WTC11 (cell line): ENCODE data around the gene SCYGR3. TPM values are rescaled to one million over a fixed set of nuclear protein-coding genes. Genes with fewer than 3 reads are reported as not detected.

ENCODE experiments used
- ATAC-seq: fragments of 200-7000 bp; cut with Tn5 transposase; 2 replicates; pipeline ENCODE4 v1.10.0; 2021; ENCODE audit warnings: mild to moderate bottlenecking, moderate library complexity
- CTCF ChIA-PET: fragments of 300-600 bp; sonication (Branson Sonifier 250); formaldehyde crosslinking; loops from one replicate; lab custom pipeline; 2021; ENCODE audit warnings: antibody characterized with exemption; lab: Charles Lee
- POLR2A ChIA-PET: fragments of 350-600 bp; sonication (Branson Sonifier 250); formaldehyde crosslinking; loops from one replicate; lab custom pipeline; 2021; ENCODE audit warnings: antibody characterized with exemption; lab: Charles Lee
- DNase-seq: peaks from one replicate; pipeline ENCODE4 v3.0.0; 2021; ENCODE audit warnings: low spot score
- H3K27ac Mint-ChIP-seq: 2 replicates; pipeline ENCODE4 v1.8.0; 2021; ENCODE audit warnings: mixed read lengths
- H3K27me3 Mint-ChIP-seq: 2 replicates; pipeline ENCODE4 v1.8.0; 2021; ENCODE audit warnings: low read depth, mild to moderate bottlenecking, moderate library complexity, mixed read lengths
- H3K36me3 Mint-ChIP-seq: 2 replicates; pipeline ENCODE4 v1.8.0; 2021; ENCODE audit warnings: mixed read lengths
- H3K4me1 Mint-ChIP-seq: 2 replicates; pipeline ENCODE4 v1.8.0; 2022; ENCODE audit warnings: mixed read lengths
- H3K4me3 Mint-ChIP-seq: 2 replicates; pipeline ENCODE4 v1.8.0; 2021; ENCODE audit warnings: mild to moderate bottlenecking, moderate library complexity, mixed read lengths
- H3K9me3 Mint-ChIP-seq: 2 replicates; pipeline ENCODE4 v1.8.0; 2021; ENCODE audit warnings: mixed read lengths
- AR ChIP-seq: fragments of 250-450 bp; sonication (Bioruptor Pico); IDR thresholded peaks from 2 replicates; pipeline ENCODE4 v1.9.0; 2021; ENCODE audit warnings: mild to moderate bottlenecking
- ATF1 ChIP-seq: sonication (generic); formaldehyde crosslinking; IDR thresholded peaks from 2 replicates; pipeline ENCODE4 v1.8.1; 2023; ENCODE audit warnings: mild to moderate bottlenecking, moderate library complexity, missing genetic modification reagents
- EMX1 ChIP-seq: fragments of 250-450 bp; sonication (Bioruptor Pico); IDR thresholded peaks from 2 replicates; pipeline ENCODE4 v1.8.0; 2021; ENCODE audit warnings: mild to moderate bottlenecking
- FOXJ3 ChIP-seq: sonication (generic); formaldehyde crosslinking; IDR thresholded peaks from 2 replicates; pipeline ENCODE4 v1.9.0; 2021; ENCODE audit warnings: missing genetic modification reagents, mild to moderate bottlenecking, borderline replicate concordance
- MAX ChIP-seq: sonication (generic); formaldehyde crosslinking; IDR thresholded peaks from 2 replicates; pipeline ENCODE4 v1.8.0; 2022; ENCODE audit warnings: mild to moderate bottlenecking, missing genetic modification reagents
- MYBL2 ChIP-seq: sonication (generic); formaldehyde crosslinking; IDR thresholded peaks from 2 replicates; pipeline ENCODE4 v1.8.1; 2023; ENCODE audit warnings: mild to moderate bottlenecking, moderate library complexity, missing genetic modification reagents
- NFYB ChIP-seq: sonication (generic); formaldehyde crosslinking; conservative IDR thresholded peaks from 2 replicates; pipeline ENCODE4 v1.8.0; 2022; ENCODE audit warnings: low read depth, missing genetic modification reagents
- NR3C1 ChIP-seq: sonication (generic); formaldehyde crosslinking; conservative IDR thresholded peaks from 2 replicates; pipeline ENCODE4 v1.8.1; 2023; ENCODE audit warnings: low read depth, mild to moderate bottlenecking, missing genetic modification reagents
- PRRX2 ChIP-seq: fragments of 250-450 bp; sonication (Bioruptor Pico); IDR thresholded peaks from 2 replicates; pipeline ENCODE4 v1.8.0; 2021; ENCODE audit warnings: mild to moderate bottlenecking
- RELA ChIP-seq: sonication (generic); formaldehyde crosslinking; IDR thresholded peaks from 2 replicates; pipeline ENCODE4 v1.8.1; 2022; ENCODE audit warnings: missing genetic modification reagents, mild to moderate bottlenecking, borderline replicate concordance
- SMAD3 ChIP-seq: sonication (generic); formaldehyde crosslinking; IDR thresholded peaks from 2 replicates; pipeline ENCODE4 v1.8.0; 2022; ENCODE audit warnings: missing genetic modification reagents, mild to moderate bottlenecking, borderline replicate concordance
- SP1 ChIP-seq: sonication (generic); formaldehyde crosslinking; conservative IDR thresholded peaks from 2 replicates; pipeline ENCODE4 v1.8.1; 2022; ENCODE audit warnings: missing genetic modification reagents
- TCF7 ChIP-seq: sonication (generic); formaldehyde crosslinking; IDR thresholded peaks from 2 replicates; pipeline ENCODE4 v1.8.0; 2022; ENCODE audit warnings: mild to moderate bottlenecking, low read depth, missing genetic modification reagents, moderate library complexity
- ZNF138 ChIP-seq: sonication (generic); formaldehyde crosslinking; conservative IDR thresholded peaks from 2 replicates; pipeline ENCODE4 v1.8.1; 2022; ENCODE audit warnings: mild to moderate bottlenecking, moderate library complexity, missing genetic modification reagents
- ZNF263 ChIP-seq: sonication (generic); formaldehyde crosslinking; IDR thresholded peaks from 2 replicates; pipeline ENCODE4 v1.8.1; 2022; ENCODE audit warnings: low read depth, mild to moderate bottlenecking, moderate library complexity, missing genetic modification reagents
- ZNF423 ChIP-seq: fragments of 250-450 bp; sonication (Bioruptor Pico); IDR thresholded peaks from 2 replicates; pipeline ENCODE4 v2.1.2; 2022; ENCODE audit warnings: mild to moderate bottlenecking, moderate library complexity
- ZNF532 ChIP-seq: fragments of 250-450 bp; sonication (Bioruptor Pico); IDR thresholded peaks from 2 replicates; pipeline ENCODE4 v1.9.0; 2021; ENCODE audit warnings: mild to moderate bottlenecking, borderline replicate concordance
- ZNF671 ChIP-seq: fragments of 250-450 bp; sonication (Bioruptor Pico); IDR thresholded peaks from 2 replicates; pipeline ENCODE4 v1.8.0; 2021; ENCODE audit warnings: mild to moderate bottlenecking
- total RNA-seq: library from RNA; stranded (reverse); gene quantifications from 3 replicates; pipeline ENCODE4 v1.2.3, GENCODE V29; 2021
- TF ChIP-seq, protein P1 (sequence below): sonication (generic); formaldehyde crosslinking; IDR thresholded peaks from 2 replicates; pipeline ENCODE4 v1.8.1; 2023; ENCODE audit warnings: mild to moderate bottlenecking, missing genetic modification reagents, moderate library complexity
- TF ChIP-seq, protein P2 (sequence below): sonication (generic); formaldehyde crosslinking; IDR thresholded peaks from 2 replicates; pipeline ENCODE4 v1.8.1; 2022; ENCODE audit warnings: mild to moderate bottlenecking, missing genetic modification reagents, moderate library complexity, borderline replicate concordance
- TF ChIP-seq, protein P3 (sequence below): fragments of 250-450 bp; sonication (Bioruptor Pico); IDR thresholded peaks from 2 replicates; pipeline ENCODE4 v1.8.0; 2021; ENCODE audit warnings: mild to moderate bottlenecking

Gene SCYGR3
- total RNA-seq, 1 experiment from 2014 or later, result not detected

- Mint-ChIP-seq H3K36me3 (no peaks in the 10 kb centered on the region), H3K9me3 (no peaks in the 10 kb centered on the region), H3K27me3 (no peaks in the 10 kb centered on the region), H3K27ac (no peak overlapping the region), H3K4me1 (peaks cover 16% of the 10 kb centered on the region), H3K4me3 (no peak overlapping the region)
- POLR2A ChIA-PET, result no interaction called here
- TF ChIP-seq EMX1 (CRISPR knock-in tag), result no peak
- TF ChIP-seq ZNF263 (CRISPR knock-in tag), result no peak
- TF ChIP-seq MYBL2, result no peak
- CTCF ChIA-PET, result interaction anchor here (0.7 kb wide), 1 partner anchor 117 kb away, joined by 3 read pairs; no protein-coding TSS in a partner anchor
- DNase-seq (no peak), ATAC-seq (peak; percentile 60)
Observed at GRCh38 chr2:227595797-227596196, 18.8 kb downstream of the SCYGR3 start.

DNA sequence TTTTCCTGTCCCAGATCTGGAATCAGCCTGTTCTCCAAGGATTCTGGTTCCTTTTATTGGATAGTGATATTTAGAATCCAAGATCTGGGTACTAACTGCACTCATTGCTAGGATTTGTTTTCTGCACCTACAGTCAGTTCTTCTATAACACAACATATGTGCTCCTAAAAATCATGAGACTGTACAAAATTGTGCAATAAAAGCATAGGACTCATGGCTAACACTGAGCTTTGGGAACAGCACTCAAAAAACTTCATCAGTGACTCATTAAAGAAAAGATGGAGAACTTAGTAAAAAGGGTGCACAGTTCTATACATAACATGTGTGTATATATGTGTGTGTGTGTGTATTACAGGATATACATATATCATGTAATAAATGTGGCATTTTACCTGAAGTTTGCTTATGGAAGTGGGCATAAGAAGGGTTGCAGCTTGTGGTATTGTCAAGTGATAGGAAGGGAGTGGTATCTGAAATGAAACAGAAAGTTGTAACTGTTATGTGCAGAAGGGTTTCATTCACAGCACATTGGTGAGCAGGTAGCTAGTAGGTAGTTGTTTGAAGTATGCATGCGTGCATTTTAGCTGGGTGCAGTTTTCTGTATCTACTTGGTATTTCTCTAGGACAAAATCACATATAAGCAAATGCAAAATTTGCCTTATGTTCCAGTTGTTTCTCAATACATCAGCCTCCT is 21.8 kb downstream of the SCYGR3 start:
- no peaks in the 10 kb centered on the region for H3K36me3 Mint-ChIP-seq
- CTCF ChIA-PET, result no interaction called here
- H3K27me3 Mint-ChIP-seq, result no peaks in the 10 kb centered on the region; the same call in 1 of the 2 replicates
- TF ChIP-seq SMAD3 (CRISPR knock-in tag) (no peak), ZNF532 (CRISPR knock-in tag) (no peak), NR3C1 (CRISPR knock-in tag) (no peak), ZNF423 (no peak), ATF1 (no peak), NFYB (CRISPR knock-in tag) (no peak), AR (CRISPR knock-in tag) (no peak), MAX (no peak), FOXJ3 (CRISPR knock-in tag) (no peak), ZNF138 (CRISPR knock-in tag) (no peak), PRRX2 (no peak), ZNF671 (CRISPR knock-in tag) (no peak), TCF7 (CRISPR knock-in tag) (no peak), SP1 (no peak), RELA (CRISPR knock-in tag) (no peak)
- TF ChIP-seq, protein P1, sequence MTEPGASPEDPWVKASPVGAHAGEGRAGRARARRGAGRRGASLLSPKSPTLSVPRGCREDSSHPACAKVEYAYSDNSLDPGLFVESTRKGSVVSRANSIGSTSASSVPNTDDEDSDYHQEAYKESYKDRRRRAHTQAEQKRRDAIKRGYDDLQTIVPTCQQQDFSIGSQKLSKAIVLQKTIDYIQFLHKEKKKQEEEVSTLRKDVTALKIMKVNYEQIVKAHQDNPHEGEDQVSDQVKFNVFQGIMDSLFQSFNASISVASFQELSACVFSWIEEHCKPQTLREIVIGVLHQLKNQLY (CRISPR knock-in tag), result no peak
- TF ChIP-seq, protein P2, sequence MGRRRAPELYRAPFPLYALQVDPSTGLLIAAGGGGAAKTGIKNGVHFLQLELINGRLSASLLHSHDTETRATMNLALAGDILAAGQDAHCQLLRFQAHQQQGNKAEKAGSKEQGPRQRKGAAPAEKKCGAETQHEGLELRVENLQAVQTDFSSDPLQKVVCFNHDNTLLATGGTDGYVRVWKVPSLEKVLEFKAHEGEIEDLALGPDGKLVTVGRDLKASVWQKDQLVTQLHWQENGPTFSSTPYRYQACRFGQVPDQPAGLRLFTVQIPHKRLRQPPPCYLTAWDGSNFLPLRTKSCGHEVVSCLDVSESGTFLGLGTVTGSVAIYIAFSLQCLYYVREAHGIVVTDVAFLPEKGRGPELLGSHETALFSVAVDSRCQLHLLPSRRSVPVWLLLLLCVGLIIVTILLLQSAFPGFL, result no peak
- TF ChIP-seq, protein P3, sequence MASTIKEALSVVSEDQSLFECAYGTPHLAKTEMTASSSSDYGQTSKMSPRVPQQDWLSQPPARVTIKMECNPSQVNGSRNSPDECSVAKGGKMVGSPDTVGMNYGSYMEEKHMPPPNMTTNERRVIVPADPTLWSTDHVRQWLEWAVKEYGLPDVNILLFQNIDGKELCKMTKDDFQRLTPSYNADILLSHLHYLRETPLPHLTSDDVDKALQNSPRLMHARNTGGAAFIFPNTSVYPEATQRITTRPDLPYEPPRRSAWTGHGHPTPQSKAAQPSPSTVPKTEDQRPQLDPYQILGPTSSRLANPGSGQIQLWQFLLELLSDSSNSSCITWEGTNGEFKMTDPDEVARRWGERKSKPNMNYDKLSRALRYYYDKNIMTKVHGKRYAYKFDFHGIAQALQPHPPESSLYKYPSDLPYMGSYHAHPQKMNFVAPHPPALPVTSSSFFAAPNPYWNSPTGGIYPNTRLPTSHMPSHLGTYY (CRISPR knock-in tag), result no peak
- H3K9me3 Mint-ChIP-seq, result peaks cover 16% of the 10 kb centered on the region
- DNase-seq (no peak), ATAC-seq (no peak)
- H3K4me1 Mint-ChIP-seq, result peaks cover 9% of the 10 kb centered on the region
- no peak overlapping the region for H3K27ac Mint-ChIP-seq
- H3K4me3 Mint-ChIP-seq, result no peak overlapping the region
- POLR2A ChIA-PET, result no interaction called here
